Esophagus muscularis mucosa (tissue), 4 donors: ENCODE results near the gene DNHD1. TPM values are rescaled to one million over a fixed set of nuclear protein-coding genes. Genes with fewer than 3 reads are reported as not detected.

Experiments used
- DNase-seq: peaks from one replicate; pipeline ENCODE4 v3.0.0-alpha.2; 2017; ENCODE audit errors: extremely low spot score
- H3K27ac ChIP-seq, 4 donors: fragments of 200-600 bp; sonication (generic); replicated peaks in 1 of 4; 1 replicate in 3 of 4; 2 replicates in 1 of 4; pipeline ENCODE4 v1.5.1; 2016 to 2019; ENCODE audit warnings: mild to moderate bottlenecking in 1 of 4
- H3K27me3 ChIP-seq, 4 donors: fragments of 200-600 bp; sonication (generic); one replicate each; pipeline versions ENCODE4 v1.5.1 to v1.6.0; 2016 to 2019
- H3K36me3 ChIP-seq, 4 donors: fragments of 200-600 bp; sonication (generic); one replicate each; pipeline ENCODE4 v1.5.1; 2016 to 2019
- H3K4me1 ChIP-seq, 4 donors: fragments of 200-600 bp; sonication (generic); one replicate each; pipeline ENCODE4 v1.5.1; 2016 to 2019
- H3K4me3 ChIP-seq, 4 donors: fragments of 200-600 bp; sonication (generic); 1 replicate in 2 of 4; 2 replicates in 2 of 4; pipeline ENCODE4 v1.5.1; 2016 to 2019; ENCODE audit warnings: mild to moderate bottlenecking in 4 of 4, moderate library complexity in 1 of 4
- H3K9me3 ChIP-seq, 4 donors: fragments of 200-600 bp; sonication (generic); 1 replicate in 3 of 4; 2 replicates in 1 of 4; pipeline ENCODE4 v1.5.1; 2016 to 2019
- EP300 ChIP-seq: sonication (generic); formaldehyde crosslinking; IDR thresholded peaks from one replicate; pipeline ENCODE4 v1.6.1; 2017; ENCODE audit warnings: antibody characterized with exemption
- POLR2A ChIP-seq: fragments of 450-650 bp; IDR thresholded peaks from one replicate; pipeline ENCODE4 v1.6.1; 2017; ENCODE audit warnings: antibody characterized with exemption, moderate library complexity, mild to moderate bottlenecking, low read depth
- POLR2AphosphoS5 ChIP-seq, 2 donors: sonication (generic); formaldehyde crosslinking; IDR thresholded peaks; one replicate each; pipeline ENCODE4 v1.6.1; 2017; ENCODE audit warnings: antibody characterized with exemption in 2 of 2
- whole genome bisulfite sequencing: methylation state at CpG from one replicate; pipeline ENCODE4 v1.1.5; 2018; 5-methylcytosine and 5-hydroxymethylcytosine counted together
- intact Hi-C: fragments of 100-400 bp; cut with DNase I; formaldehyde crosslinking; loops from one replicate; pipeline ENCODE4 v1.15.1; 2023
- total RNA-seq, 4 donors: library from RNA; depleted of rRNA; stranded (reverse); fragments of >200 nt; gene quantifications; one replicate each; pipeline versions ENCODE4 v1.1.0 to v1.2.1, GENCODE V29; 2016
- TF ChIP-seq, protein P1 (sequence below), 3 experiments: fragments of 200-600 bp in 2 of 3; fragments of 450-650 bp in 1 of 3; sonication (generic) in 2 of 3; IDR thresholded peaks; one replicate each; pipeline ENCODE4 v1.5.1; 2017 to 2019; ENCODE audit warnings: antibody characterized with exemption in 3 of 3, mild to moderate bottlenecking in 2 of 3, moderate library complexity in 1 of 3

The DNHD1 gene
- total RNA-seq, 4 donors from 2014 or later, result 6.1 to 14.5 (median 7.0) TPM

DNA sequence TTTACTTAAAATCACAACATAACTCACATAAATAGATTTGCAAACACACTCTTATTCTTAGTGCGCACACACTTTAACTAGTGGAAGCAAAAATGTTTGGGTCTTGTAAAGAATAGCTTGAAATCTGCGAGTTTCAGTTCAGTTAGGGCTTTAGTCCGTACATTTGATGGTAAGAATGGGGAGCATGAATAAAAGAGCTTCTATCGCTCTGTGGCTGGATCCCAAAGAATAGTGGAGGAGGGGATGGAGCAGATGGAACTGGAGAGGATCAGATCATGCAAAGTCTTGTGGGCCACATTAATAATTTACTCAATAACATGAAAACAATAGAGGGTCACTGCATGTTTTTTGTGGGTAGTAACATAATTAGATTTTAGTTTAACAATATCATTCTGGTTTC, 44.3 kb downstream of the DNHD1 start:
- no peaks in the 10 kb centered on the region for H3K27me3 ChIP-seq
- no peaks in the 10 kb centered on the region for H3K9me3 ChIP-seq
- no peaks in the 10 kb centered on the region for H3K4me1 ChIP-seq
- peaks cover 0 to 23% (median 22%) of the 10 kb centered on the region in 4 donors for H3K36me3 ChIP-seq
- intact Hi-C loops, result no loop called here
- DNase-seq, result no peak
- H3K27ac ChIP-seq, result no peak overlapping the region
- TF ChIP-seq, protein P1, sequence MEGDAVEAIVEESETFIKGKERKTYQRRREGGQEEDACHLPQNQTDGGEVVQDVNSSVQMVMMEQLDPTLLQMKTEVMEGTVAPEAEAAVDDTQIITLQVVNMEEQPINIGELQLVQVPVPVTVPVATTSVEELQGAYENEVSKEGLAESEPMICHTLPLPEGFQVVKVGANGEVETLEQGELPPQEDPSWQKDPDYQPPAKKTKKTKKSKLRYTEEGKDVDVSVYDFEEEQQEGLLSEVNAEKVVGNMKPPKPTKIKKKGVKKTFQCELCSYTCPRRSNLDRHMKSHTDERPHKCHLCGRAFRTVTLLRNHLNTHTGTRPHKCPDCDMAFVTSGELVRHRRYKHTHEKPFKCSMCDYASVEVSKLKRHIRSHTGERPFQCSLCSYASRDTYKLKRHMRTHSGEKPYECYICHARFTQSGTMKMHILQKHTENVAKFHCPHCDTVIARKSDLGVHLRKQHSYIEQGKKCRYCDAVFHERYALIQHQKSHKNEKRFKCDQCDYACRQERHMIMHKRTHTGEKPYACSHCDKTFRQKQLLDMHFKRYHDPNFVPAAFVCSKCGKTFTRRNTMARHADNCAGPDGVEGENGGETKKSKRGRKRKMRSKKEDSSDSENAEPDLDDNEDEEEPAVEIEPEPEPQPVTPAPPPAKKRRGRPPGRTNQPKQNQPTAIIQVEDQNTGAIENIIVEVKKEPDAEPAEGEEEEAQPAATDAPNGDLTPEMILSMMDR (IDR thresholded peaks at IDR 0.05), result no peak
- TF ChIP-seq EP300, result no peak
- no peak for TF ChIP-seq POLR2A
- no peak for TF ChIP-seq POLR2AphosphoS5 (IDR thresholded peaks at IDR 0.05)
- H3K4me3 ChIP-seq, result no peak overlapping the region
- 69% methylated on average over 4 of the region's 4 CpGs for WGBS

DNA sequence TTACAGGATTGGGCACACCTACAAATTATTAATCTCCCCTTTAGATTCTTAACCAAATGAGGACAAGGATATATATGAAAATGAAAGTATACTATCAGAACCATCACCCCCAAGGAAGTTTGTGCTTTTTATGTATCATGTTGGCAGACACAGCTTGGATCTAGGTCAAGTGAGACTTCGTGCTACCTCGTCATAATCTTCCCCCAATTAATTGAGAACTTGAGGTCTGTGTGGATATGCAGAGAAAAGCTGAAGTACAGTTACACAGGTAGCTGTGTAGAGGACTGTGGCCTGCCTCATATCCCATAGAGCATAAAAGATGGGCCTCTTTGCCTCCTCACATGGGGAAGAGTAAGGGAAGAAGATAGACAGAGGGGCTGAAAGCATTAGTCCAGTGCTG, 45.6 kb downstream of the DNHD1 start:
- Histone ChIP-seq H3K4me1 (no peaks in the 10 kb centered on the region), H3K27ac (no peak overlapping the region), H3K36me3 (peaks cover 0 to 34% (median 31%) of the 10 kb centered on the region in 4 donors), H3K27me3 (no peaks in the 10 kb centered on the region), H3K9me3 (no peaks in the 10 kb centered on the region), H3K4me3 (no peak overlapping the region)
- intact Hi-C loops, result no loop called here
- no peak for TF ChIP-seq EP300
- TF ChIP-seq, protein P1 (IDR thresholded peaks at IDR 0.05), result no peak
- TF ChIP-seq POLR2A, result no peak
- no peak for TF ChIP-seq POLR2AphosphoS5 (IDR thresholded peaks at IDR 0.05)
- DNase-seq, result no peak
- 91% methylated on average over 2 of the region's 2 CpGs for WGBS

DNA sequence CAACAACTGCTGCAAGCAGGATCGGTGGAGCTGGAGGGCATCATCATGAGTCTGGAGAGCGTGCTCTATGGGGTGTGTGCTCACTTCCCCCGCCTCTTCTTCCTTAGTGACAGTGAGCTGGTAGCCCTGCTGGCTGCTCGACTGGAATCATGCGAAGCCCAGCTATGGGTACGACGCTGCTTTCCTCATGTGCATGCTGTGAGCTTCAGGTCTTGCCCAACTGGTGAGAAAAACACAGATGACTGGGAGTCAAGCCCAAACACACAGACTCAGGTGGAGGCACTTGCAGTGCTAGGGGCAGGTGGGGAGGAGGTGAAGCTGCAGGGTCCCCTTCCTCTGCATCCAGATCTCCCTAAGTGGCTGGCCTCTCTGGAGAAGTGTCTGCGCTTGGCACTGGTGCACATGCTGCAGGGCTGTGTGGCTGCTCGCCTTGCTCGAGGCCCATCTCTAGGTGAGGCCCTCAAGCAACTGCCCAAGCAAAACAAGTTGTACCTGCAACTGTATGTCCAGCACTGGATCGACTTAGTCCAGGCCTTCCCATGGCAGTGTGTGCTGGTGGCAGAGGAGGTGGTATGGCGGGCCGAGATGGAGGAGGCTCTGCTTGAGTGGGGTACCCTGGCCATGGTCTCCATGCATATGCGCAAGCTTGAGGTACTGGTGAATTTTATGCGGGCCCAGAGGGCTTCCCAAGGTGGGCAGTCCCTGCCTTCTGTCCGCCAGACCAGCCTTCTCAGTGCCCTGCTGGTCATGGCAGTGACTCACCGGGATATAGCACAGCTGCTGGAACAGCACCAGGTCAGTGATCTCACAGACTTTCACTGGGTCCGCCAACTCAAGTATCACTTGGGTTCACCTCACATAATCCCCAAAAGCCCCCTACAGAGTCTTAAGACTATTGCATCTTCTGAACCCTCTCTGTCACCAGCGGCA, 48.1 kb downstream of the DNHD1 start:
- no peaks in the 10 kb centered on the region for H3K27me3 ChIP-seq
- peaks cover 0 to 46% (median 33%) of the 10 kb centered on the region in 4 donors for H3K36me3 ChIP-seq
- H3K9me3 ChIP-seq, result no peaks in the 10 kb centered on the region
- intact Hi-C loops, result no loop called here
- DNase-seq, result peak; percentile 74
- no peak overlapping the region for H3K27ac ChIP-seq
- H3K4me1 ChIP-seq, result no peaks in the 10 kb centered on the region
- TF ChIP-seq POLR2A (no peak), POLR2AphosphoS5 (IDR thresholded peaks at IDR 0.05) (no peak), EP300 (no peak)
- TF ChIP-seq, protein P1 (IDR thresholded peaks at IDR 0.05), result no peak
- no peak overlapping the region for H3K4me3 ChIP-seq
- WGBS, result 95% methylated on average over 15 of the region's 19 CpGs

DNA sequence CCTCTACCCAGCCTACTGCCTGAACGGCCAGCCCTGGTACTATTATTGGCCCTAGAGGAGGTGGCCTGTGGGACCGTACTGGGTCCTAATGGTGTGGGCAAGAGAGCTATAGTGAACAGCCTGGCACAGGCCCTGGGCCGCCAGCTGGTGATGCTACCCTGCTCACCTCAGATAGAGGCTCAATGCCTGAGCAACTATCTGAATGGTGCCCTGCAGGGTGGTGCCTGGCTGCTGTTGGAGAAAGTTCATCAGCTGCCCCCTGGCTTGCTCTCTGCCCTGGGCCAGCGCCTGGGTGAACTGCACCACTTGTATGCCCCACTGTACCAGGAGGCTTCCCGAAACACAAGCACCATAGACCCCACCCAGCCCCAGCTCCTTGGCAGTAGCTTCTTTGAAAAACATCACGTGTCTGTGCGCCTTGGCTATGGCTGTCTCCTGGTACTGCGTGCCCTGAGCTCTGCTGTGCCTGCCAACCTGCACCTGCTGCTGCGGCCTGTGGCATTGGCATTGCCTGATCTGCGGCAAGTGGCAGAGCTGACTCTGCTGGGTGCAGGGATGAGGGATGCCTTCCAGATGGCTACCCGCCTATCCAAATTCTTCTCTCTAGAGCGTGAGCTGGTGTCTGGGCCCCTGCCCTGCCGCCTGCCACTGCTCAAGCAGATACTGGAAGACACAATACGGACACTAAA, 49.0 kb downstream of the DNHD1 start:
- WGBS, result 98% methylated on average over 8 of the region's 14 CpGs
- H3K4me3 ChIP-seq, result no peak overlapping the region
- TF ChIP-seq POLR2AphosphoS5 (IDR thresholded peaks at IDR 0.05) (no peak), EP300 (no peak), POLR2A (no peak)
- TF ChIP-seq, protein P1 (IDR thresholded peaks at IDR 0.05), result no peak
- H3K9me3 ChIP-seq, result no peaks in the 10 kb centered on the region
- H3K4me1 ChIP-seq, result no peaks in the 10 kb centered on the region
- no peak overlapping the region for H3K27ac ChIP-seq
- peak; percentile 60 for DNase-seq
- H3K27me3 ChIP-seq, result no peaks in the 10 kb centered on the region
- peaks cover 0 to 46% (median 33%) of the 10 kb centered on the region in 4 donors for H3K36me3 ChIP-seq
- intact Hi-C loops, result no loop called here
